UCSD-AML1 (cell line): ENCODE measurements around the gene RIPOR1.

Source experiments
- DNase-seq: peaks from one replicate; lab custom pipeline; 2025; ENCODE audit not compliant: unreplicated experiment; lab: John Stamatoyannopoulos, UW

Gene RIPOR1

DNA sequence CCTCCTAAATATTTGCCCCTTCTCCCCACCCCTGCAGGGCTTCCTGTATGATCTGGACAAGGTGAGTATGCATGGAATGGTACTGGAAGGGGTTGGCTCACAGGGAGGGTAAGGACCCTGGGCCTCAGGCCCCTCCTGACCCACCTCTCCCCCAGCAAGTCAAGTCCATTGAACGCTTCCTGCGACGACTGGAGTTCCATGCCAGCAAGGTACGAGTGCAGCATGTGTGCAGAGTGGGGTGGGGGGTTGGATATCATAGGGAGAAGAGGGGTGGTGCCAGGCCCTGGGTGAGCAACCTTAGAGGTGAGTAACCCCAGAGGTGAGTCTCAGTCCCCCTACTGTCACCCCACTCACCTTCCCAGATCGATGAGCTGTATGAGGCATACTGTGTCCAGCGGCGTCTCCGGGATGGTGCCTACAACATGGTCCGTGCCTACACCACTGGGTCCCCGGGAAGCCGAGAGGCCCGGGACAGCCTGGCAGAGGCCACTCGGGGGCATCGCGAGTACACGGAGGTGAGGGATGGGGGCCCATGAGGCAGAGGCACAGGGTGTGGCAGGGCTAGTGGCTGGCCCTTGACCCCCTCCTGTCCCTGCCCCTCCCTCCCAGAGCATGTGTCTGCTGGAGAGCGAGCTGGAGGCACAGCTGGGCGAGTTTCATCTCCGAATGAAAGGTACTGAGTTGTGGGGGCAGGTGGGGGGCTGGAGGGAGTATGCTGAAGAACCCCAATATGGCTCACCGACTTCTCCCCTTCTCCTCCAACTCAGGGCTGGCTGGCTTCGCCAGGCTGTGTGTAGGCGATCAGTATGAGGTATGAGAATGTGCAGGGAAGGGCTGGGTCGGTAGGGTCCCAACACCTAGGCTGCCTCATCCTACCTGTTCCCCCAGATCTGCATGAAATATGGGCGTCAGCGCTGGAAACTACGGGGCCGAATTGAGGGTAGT lies 11.3 kb downstream of the RIPOR1 start:
- DNase-seq: no peak

DNA sequence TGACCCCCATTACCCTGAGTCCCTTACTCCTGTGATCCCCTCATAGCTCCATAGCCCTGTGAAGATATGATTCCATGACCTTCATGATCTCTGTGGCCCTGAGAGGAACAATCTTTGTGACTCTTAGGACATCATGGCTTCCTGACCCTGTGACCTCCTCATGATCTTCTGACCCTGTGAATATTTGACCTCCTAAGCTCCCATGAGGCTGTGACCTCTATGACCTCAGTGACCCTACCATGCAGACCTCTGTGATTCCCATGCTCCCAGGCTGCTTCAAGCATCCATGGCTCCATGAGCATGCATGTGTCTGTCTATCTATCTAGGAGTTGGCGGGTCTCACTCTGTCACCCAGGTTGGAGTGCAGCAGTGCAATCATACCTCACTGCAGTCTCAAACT lies 12.1 kb downstream of the RIPOR1 start:
- DNase-seq: no peak

DNA sequence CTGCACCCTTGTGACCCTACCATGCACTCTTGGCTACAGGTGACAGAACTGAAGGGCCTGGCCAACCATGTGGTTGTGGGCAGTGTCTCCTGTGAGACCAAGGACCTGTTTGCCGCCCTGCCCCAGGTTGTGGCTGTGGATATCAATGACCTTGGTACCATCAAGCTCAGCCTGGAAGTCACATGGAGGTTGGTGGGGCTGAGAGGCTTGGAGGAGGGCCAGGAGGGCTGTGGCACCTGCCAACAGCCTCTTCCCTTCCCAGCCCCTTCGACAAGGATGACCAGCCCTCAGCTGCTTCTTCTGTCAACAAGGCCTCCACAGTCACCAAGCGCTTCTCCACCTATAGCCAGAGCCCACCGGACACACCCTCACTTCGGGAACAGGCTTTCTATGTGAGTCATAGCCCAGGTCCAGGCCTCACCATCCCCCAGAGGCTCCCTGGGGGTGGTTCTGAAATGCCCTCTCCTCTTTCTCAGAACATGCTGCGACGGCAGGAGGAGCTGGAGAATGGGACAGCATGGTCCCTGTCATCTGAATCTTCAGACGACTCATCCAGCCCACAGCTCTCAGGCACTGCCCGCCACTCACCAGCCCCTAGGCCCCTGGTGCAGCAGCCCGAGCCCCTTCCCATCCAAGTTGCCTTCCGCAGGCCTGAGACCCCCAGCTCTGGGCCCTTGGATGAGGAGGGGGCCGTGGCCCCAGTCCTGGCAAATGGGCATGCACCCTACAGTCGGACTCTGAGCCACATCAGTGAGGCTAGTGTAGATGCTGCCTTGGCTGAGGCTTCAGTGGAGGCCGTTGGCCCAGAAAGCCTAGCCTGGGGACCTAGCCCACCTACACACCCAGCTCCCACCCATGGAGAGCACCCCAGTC lies 13.0 kb downstream of the RIPOR1 start:
- DNase-seq: no peak

DNA sequence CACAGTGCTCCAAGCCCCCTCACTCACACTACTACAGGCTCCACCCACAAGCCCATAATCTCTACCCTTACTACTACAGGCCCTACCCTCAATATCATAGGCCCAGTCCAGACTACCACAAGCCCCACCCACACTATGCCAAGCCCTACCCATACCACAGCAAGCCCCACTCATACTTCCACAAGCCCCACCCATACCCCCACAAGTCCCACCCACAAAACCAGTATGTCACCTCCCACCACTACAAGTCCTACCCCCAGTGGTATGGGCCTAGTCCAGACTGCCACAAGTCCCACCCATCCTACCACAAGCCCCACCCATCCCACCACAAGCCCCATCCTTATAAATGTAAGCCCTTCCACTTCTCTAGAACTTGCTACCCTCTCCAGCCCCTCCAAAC lies 13.8 kb downstream of the RIPOR1 start:
- DNase-seq: peak; percentile 83

DNA sequence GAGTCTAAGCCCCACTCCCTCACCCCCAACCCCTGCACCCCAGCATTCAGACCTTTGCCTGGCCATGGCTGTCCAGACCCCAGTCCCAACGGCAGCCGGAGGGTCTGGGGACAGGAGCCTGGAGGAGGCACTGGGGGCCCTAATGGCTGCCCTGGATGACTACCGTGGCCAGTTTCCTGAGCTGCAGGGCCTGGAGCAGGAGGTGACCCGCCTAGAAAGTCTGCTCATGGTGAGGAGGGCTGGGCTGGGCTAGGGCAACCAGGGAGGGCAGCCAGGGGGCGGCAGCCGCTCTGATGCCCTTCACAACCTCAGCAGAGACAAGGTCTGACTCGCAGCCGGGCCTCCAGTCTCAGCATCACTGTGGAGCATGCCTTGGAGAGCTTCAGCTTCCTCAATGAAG lies 14.4 kb downstream of the RIPOR1 start:
- DNase-seq: no peak

DNA sequence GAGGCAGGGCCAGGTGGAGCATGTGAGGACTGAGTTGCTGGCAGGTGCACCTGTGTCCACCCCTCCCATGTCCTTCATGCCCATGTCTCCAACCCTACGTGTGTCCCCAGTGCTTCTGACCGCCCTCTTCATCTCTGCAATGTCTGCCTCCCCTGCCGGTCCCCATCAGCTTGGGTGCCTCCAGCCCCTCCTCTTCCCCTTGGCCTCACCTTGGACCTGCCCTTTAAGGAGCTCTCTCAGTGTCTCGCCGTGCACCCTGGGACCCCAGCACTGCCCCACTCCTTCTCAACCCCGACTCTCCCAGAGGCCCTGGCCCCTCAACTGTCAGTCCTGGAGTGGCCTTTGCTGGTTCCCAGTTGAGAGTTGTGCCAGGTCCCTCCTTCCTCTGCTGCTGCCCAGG lies 15.0 kb downstream of the RIPOR1 start:
- DNase-seq: no peak

DNA sequence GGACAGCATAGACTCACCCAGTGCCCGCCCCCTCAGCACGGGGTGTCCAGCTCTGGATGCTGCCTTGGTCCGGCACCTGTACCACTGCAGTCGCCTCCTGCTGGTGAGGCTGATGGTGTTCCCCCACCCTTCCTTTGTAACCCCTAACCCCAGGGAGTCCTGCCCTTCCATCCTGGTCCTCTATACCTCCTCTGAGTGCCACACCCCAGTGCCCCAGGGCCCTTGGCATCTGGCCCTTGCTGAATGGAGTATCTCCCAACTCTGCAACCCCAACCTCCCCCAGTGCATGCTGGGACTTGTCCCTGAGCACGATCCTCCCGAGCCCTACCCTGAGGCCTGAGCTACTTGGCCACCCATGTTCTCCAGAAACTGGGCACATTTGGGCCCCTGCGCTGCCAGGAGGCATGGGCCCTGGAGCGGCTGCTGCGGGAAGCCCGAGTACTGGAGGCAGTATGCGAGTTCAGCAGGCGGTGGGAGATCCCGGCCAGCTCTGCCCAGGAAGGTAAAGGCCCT lies 15.8 kb downstream of the RIPOR1 start:
- no peak for DNase-seq

DNA sequence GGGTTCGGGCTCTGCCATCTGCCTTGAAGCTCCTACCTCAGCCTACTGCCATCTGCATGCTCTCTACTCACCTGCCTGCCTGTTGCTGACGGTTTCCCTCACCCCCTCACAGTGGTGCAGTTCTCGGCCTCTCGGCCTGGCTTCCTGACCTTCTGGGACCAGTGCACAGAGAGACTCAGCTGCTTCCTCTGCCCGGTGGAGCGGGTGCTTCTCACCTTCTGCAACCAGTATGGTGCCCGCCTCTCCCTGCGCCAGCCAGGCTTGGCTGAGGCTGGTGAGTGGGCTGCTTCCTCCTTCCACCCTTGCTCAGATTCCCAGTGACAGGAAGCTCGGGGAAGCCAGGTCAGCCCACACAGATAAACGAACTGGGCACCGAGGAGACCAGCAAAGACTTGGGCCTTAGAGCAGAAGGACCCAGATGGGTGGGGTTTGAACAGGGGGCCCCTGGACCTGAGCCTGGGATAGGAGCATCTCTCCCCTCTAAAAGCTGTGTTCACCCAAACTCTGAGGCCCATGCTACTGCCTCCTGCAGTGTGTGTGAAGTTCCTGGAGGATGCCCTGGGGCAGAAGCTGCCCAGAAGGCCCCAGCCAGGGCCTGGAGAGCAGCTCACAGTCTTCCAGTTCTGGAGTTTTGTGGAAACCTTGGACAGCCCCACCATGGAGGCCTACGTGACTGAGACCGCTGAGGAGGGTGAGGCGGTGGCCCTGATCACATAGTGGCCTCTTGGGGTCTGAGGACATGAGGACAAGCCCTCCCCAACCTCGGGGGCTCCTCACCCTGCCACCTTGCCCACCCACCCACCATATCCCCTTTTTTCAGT lies 16.4 kb downstream of the RIPOR1 start:
- no peak for DNase-seq

DNA sequence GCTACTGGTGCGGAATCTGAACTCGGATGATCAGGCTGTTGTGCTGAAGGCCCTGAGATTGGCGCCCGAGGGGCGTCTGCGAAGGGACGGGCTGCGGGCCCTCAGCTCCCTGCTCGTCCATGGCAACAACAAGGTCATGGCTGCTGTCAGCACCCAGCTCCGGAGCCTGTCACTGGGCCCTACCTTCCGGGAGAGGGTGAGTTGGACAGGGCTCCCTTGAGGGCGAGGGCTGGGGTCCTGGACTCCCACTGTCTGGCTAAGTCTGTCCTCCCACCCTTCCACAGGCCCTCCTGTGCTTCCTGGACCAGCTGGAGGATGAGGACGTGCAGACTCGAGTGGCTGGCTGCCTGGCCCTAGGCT lies 17.0 kb downstream of the RIPOR1 start:
- DNase-seq: no peak

DNA sequence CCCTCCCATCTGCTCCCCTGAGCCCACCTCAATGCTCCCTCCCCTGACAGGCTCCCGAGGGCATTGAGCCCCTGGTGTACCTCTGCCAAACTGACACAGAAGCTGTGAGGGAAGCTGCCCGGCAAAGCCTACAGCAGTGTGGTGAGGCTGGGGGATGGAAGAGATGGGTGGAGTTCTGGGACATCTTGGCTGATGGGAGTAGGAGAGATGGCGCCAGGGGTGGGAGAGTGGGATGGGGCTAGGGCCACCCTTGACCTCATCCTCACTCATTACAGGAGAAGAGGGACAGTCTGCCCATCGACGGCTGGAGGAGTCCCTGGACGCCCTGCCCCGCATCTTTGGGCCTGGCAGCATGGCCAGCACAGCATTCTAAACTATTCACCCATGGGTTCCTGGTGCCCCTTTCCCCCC lies 17.5 kb downstream of the RIPOR1 start:
- no peak for DNase-seq

DNA sequence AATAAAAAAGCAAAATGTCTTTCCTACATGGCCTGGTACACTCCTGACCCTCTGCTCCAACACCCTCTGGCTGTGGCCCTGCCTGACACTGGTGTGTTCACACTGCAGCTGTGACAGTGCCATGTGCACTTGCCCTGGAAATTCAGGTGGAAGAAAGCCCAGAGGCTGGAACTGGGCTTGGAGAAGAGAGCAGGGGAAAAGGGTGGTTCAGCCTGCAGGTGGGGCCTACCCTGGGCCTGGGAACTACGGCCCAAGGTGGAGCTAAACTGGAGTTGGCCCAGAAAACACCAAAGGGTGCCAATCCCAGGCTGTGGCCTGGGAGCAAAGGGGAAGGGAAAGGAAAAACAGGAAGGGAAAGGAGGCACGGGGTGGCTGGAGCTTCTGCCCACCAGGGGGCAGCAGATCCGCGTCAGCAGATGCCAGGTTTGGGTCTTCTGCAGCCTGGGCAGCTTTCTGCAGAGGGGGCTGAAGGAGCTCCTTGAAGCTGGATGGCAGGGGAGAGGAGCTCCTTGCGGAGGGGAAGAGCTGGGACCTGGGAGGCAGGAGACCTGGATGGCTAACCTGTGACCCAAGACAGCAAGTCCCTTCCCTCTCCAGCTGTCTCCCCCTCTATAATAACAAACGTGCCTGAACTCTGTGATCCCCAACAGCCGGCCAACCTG lies 18.3 kb downstream of the RIPOR1 start:
- DNase-seq: peak; percentile 77

DNA sequence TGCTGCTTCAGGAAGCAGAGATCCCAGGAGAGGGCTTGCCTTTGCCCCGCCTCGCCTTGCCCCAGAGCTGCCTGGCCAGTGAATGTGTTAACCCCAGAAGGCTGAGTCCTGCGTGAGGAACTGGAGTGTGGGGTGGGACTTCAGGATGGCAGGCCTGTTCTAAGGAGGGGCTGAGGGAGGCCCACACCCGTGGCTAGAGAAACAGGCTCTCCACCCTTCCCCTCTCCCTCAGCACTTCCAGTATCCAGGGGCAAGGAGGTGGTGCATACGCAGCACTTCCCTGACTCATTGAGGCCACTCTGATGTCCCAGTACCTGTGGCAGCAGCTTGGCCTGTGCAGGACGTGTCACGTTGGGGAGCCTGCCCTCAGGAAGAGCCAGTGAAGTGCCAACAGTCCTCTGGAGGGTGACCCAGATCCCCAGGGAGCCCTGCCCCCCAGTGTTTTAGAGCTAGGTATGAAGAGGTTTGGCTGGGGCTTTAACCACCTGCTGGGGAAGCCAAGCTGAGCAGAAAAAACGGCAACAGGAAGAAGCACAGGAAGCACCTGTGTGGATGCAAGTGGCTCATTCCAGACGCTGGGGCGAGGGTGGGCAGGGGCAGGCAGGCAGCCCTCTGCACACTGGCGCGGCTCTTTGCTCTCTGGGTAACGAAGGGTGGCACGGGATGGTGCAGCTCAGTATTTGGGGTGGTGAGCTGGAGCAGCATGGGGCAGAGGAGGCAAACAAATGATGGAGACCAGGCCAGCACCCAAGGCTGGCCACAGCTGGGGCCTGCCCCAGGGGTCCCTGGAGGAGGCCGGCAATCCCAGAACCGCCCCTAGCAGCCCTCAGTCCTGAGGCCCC lies 19.0 kb downstream of the RIPOR1 start:
- peak; percentile 69 for DNase-seq

DNA sequence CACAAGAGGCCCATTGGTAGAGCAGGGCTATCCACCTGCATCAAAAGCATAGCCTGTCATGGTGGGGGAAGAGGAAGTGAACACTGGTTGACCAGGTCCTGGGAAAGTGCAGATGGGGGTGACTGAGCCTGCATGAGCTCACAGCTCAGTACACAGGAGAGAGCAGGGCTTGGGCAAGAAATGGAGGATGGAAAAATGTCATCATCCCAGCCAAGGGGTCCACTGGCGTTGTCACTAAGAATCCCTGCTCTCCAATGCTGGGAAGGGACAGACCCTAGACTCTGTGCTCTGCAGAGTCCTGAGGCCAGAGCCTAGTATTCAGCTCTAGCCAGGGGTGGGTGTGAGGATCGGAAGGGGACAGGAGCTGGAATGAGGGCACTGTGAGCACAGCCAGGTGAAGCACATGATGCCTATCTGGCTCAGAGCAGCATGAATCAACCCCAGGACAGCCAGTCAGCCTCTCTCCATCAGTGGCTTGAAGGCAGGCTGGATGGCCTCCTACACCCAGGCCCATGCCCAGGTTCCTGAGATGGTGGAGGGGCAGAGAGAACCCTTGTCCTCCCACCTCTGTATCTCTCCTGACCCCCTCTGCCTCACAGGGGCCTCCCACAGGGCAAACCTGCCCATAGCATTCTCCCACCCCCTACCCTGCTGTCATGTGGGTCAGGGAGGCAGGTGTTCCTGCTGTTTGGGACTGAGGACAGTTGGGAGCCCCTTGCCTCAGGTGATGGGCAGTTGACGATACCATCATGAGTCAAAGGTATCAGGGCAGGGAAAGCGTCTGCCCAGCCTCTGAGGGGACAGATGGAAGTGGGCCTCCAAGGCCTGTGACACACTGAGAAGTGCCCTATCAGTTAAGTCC lies 19.9 kb downstream of the RIPOR1 start:
- DNase-seq: no peak

DNA sequence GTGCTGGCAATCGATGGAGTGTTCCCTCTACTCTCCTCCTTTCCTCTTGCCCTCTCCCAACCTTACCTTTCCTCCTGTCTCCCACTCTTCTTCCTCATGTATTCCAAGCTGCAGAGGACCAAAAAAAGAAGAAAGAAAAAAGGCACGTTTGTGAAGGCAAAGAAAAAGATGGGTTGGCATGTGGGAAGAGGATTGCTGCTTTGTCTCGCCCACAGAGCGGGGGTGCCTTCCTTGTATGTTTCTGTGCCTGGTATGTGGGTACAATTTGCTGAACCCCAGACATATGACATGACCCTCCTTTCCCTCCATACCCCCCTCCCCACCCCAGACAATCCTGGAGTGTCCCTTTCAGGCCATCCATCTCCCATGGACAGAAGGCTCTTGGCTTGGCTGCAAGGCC lies 20.6 kb downstream of the RIPOR1 start:
- no peak for DNase-seq

DNA sequence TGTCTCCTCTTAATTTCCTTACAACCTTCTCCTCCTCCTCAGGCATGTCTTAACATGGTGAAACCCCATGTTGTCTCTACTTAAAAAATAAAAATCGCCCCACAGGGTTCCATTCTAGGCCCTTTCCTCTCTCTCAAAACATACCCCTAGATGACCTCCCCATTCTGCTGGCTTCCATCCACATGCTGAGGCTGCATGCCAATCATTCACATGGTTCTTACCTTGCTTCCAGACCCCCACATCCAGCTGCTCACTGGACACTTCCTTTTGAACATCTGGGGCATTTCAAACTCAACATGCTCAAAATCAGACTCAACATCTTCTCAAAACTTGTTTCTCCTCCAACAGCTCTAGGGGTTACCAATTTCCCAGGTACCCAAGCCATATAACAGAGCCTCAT lies 21.3 kb downstream of the RIPOR1 start:
- no peak for DNase-seq

DNA sequence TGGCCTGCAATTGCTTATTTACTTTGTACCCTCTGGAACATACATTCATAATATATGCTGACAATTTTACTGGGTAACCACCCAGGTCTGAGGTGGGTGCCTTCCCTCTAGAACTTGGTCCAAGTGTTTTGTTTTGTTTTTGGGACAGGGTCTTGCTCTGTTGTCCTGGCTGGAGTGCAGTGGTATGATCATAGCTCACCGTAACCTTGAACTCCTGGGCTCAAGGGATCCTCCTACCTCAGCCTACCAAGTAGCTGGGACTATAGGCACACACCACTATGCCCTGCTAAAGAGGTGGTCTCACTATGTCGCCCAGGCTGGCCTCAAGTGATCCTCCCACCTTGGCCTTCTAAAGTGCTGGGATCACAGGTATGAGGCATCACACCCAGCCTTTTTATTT lies 22.5 kb downstream of the RIPOR1 start:
- DNase-seq: no peak

DNA sequence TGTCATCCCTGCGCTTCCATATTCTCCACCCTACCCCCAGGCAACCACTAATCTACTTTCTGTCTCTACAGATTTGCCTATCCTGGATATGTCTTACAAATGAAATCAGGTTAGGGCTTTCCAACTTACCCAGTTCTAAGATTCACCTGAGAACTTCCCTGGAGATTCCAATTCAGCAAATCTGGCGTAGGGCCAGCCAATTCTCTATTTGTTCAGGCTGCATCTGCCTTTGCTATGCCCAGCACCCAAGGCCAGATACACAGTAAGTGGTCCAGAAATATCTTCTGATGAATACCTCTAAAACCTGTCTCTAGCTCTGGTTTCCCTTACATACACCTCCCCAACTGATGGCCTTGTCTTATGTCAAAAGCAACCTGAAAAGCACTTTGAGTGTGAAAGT lies 23.3 kb downstream of the RIPOR1 start:
- DNase-seq: no peak

DNA sequence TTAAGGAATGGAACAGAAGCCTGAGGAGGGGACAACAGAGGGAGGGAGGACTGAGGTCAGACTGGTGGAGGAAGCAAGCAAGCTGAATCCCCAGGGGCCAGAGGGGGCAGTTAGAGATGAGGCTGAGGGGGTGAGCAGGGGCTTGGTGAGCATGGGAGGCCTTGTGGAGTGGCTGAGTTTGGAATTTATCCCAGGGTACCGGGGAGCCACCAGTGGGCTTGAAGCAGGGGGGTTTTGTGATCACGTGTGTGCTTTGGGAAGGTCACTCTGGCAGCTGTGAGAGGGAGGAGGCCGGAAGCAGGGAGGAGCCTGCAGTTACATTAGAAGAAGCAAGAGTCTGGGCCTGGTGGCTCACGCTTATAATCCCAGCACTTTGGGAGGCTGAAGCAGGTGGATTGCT lies 23.8 kb downstream of the RIPOR1 start:
- no peak for DNase-seq

DNA sequence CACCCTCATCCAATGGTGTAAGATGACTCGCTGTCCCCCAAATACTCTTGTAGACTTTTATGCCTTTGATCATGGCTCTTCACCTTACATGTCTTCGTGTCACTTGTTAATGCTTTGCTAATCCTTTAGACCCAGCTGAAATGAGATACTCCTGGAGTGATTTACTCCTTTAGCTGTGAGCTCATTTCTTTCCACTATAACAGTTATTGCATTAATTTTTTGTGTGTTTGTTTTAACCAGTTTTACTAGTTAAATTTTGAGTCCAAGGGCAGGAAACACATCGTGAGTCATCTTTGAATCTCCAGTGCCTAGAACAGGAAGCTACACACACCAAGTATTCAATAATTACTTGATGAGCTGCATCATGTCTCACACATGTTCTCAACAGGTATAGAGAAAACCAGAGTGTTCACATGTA lies 27.2 kb downstream of the RIPOR1 start:
- no peak for DNase-seq
